Femur (tissue), 1 donor: ENCODE measurements around the gene ITCH.
"Not testable (repeated sequence)": the region's sequence is repeated elsewhere in the genome, so short reads cannot be mapped to it uniquely, and the experiment has no call there.

ENCODE experiments used
- DNase-seq: peaks from one replicate; pipeline ENCODE4 v3.0.0-alpha.2; 2017

ITCH gene

DNA sequence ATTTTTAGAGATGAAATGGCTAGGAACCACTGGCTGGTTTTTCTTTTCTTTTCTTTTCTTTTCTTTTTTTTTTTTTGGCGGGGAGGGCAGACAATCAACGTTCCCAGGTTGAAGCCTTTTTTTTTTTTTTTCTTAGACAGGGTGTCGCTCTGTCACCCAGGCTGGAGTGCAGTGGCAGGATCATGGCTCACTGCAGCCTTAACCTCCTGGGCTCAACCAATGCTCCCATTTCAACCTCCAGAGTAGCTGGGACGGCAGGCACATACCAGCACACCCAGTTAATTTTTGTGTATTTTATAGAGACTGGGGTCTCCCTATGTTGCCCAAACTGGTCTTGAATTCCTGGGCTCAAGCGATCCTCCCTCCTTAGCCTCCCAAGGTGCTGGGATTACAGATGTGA is 18.8 kb upstream of the ITCH start:
- no peak for DNase-seq

DNA sequence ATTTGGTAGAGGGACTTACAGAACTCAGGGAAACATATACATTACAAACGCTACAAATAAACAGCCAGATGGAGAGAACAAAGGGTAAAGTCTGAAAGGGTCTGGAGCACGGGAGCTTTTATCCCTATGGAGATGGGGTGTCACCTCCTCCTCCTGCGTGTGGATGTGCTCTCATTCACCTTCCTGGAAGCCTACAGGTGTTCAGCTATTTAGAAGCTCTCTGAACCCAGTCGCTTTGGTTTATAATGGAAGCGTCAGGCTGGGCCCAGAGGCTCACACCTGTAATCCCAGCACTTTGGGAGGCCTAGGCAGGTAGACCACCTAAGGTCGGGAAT is 17.7 kb upstream of the ITCH start:
- DNase-seq, result no peak

DNA sequence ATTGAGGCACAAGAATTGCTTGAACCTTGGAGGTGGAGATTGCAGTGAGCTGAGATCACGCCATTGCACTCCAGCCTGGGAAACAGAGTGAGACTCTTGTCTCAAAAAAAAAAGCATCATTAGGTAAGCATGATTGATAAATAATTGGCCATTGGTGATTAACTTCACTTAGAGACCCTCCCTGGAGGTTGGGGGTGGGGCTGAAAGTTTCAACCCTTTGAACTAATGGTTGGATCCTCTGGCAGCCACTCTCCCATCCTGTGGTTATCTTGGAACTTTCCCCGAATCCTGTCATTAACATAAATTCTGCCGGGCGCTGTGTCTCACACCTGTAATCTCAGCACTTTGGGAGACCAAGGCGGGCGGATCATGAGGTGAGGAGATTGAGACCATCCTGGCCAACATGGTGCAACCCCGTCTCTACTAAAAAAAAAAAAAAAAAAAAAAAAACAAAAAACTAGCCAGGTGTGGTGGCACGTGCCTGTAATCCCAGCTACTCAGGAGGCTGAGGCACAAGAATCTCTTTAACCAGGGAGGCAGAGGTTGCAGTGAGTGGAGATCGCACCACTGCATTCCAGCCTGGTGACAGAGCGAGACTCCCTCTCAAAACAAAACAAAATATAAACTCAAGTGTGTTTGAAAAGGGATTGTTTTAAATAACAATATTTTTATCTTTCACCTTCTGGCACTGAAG is 17.1 kb upstream of the ITCH start:
- DNase-seq, result not testable (repeated sequence)

DNA sequence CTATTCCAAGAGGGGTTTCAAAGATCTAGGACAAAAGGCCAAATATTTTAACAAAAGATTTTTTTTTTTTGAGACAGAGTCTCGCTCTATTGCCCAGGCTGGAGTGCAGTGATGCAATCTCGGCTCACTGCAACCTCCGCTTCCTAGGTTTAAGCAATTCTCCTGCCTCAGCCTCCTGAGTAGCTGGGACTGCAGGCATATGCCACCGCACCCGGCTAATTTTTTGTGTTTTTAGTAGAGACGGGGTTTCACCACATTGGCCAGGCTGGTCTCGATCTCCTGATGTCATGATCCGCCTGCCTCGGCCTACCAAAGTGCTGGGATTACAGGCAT is 16.6 kb upstream of the ITCH start:
- not testable (repeated sequence) for DNase-seq

DNA sequence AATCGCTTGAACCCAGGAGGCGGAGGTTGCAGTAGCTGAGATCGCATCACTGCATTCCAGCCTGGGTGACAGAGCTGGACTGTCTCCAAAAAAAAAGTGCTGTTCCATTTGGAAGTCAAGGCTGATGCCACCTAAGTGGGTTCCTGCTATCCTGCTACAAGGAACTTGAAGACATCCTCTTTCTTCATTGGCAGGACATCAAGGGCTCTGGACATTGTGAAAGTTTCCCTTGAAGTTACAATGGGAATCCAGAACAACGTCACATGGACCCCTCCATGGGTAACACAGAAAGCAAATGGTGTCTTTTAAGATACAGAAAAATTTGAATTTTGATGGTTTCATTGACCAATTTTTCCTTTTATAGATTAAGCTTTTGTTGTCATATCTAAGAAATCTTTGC is 15.5 kb upstream of the ITCH start:
- DNase-seq, result no peak

DNA sequence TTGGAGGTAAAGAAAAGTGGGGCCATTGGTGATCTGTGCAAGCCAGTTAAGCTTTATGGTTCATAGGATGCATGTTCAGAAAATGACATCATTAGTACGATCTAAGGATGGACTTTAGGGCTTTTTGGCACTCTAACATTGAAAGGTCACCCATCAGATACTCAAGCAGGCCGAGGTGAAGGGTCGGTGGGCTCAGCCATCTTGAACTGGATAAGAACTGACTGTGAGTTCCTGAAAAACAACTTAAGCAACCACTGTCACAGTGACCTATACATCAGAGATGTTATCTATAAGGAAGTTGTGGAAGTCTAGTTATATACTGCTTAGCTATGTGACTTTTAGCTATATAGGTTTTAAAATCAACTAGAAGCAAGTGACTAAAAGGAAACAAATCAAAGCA is 13.0 kb upstream of the ITCH start:
- no peak for DNase-seq

DNA sequence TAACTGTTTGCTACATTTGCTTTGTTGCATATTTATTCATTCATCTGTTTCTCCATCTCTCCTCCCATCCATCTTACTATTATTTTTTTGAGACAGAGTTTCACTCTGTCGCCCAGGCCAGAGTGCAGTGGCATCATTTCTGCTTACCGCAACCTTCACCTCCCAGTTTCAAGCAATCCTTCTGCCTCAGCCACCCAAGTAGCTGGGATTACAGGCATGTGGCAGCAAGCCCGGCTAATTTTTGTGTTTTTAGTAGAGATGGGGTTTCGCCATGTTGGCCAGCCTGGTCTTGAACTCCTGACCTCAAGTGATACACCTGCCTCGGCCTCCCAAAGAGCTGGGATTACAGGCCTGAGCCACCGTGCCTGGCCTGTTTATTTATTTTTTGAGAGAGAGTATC is 9.6 kb upstream of the ITCH start:
- not testable (repeated sequence) for DNase-seq

DNA sequence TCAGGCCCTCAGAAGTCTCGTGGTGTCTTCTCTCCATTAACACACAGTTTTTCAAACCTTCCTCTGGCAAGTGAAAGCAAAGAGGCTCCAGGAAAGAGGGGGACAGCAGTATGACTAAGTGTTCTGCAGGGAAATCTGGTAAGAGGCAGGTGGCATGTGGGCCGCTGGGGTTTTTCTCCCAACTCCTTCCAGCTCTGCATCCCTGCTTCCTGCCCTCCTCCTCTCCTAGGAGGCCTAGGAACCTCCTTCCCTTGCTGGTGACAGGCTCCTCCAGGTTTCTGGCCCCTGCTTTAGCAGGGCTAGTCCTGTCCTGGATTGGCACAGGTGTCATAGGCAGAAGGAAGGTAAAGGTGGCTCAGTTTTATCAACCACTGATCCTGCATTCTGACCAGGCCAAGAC is 7.6 kb upstream of the ITCH start:
- no peak for DNase-seq

DNA sequence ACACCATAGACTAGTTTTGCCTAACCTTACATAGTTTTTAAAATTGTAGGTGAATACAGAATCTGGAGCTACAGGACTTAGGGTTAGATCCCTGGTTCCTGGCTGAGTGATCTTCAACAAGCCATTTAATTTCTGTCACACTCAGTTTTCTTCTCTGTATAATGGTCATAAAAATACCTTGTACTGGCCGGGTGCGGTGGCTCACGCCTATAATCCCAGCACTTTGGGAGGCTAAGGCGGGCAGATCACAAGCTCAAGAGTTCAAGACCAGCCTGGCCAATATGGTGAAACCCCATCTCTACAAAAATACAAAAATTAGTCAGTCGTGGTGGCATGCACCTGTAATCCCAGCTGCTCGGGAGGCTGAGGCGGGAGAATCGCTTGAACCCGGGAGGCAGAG is 3.3 kb upstream of the ITCH start:
- not testable (repeated sequence) for DNase-seq

DNA sequence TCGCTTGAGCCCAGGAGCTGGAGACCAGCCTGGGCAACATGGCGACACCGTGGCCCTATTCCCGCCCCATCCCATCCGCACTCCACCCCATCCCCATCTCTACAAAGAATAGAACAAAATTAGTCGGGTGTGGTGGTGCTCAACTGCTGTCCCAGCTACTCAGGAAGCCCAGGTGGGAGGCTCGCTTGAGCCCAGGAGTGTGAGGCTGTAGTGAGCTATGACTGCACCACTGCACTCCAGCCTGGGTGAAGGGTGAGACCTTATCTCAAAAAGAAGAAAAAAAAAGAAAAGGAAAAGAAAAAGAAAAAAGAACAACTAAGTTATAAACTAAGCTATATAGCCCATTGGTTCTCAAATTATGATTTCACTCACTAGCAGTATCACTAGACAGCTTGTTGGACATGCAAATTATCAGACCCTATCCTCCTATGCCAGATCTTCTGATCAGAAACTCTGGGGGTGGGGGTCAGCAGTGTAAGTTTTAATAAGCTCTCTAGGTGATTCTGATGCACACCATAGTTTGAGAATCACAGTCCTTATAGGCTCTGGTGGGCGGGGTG is 491 bp upstream of the ITCH start:
- no peak for DNase-seq

DNA sequence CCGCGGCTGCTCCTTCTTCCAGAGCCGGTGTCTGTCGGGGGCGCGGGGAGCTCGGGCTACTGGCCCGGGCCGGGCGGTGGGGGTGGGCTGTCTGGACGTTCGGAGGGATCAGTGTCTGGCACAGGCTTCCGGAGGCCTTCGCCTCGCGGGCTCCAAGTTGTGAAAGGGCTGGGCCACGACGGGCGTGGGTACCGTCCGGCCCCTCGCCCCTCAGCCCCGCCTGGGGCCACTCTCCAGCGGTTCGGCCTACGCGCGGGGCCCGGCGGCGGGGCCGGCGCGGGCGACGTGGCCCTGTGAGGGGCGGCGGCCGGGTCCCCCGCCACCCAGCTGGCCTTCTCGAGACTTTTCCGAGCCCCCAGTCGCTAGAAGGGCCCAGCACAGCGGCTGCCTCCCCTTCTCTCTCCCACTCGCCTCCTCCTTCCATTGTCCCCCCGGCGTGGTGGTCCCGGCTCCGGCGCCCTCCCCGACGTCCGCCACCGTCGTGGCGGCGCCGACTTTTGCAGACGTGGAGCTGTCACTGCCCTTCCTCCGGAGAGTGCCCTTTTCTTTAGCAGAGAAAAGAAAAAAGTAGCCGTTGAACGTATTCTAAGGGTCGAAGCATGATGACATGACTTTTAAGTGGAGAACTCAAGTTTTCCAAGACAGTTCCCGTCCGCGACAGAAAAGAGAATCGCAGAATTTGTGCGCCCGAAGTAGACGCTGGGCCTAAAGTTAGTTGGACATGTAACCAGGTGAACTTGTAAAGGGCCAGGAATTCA is 571 bp downstream of the ITCH start:
- DNase-seq, result peak; percentile 74

DNA sequence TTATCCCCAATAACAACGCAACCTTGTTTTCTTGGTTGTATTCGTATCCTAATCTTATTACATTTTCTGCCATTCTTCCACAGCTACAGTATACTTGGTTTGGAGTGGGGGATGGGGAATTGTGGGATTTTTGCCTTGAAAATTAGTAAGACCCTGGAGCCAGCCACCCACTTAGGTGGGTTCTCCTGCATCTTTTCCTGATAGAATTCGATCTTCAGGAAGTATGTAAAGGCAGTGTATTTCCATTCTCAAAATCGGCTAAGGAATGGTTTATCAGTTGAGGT is 1.1 kb downstream of the ITCH start:
- DNase-seq, result no peak

DNA sequence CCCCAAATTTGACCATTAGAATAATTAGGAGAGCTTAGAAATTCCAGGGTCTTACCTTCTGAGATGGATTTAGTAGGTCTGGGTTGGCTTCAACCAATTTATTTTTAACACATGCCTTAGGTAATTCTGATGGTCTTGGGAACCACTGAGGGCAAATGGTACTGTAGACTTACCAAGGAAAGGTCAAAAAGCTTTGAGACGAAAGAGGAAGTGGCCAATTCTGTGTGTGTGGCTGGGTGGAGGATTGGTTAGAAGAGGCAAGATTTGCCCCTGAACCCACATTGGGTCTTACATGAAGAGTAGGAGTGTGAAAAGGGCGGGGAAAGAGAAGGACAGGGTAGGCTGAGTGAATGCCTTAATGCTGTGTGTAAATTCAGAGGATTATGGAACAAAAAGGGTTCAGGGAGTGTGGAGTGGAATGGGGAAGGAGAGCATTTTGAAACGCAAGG is 2.7 kb downstream of the ITCH start:
- DNase-seq, result no peak

DNA sequence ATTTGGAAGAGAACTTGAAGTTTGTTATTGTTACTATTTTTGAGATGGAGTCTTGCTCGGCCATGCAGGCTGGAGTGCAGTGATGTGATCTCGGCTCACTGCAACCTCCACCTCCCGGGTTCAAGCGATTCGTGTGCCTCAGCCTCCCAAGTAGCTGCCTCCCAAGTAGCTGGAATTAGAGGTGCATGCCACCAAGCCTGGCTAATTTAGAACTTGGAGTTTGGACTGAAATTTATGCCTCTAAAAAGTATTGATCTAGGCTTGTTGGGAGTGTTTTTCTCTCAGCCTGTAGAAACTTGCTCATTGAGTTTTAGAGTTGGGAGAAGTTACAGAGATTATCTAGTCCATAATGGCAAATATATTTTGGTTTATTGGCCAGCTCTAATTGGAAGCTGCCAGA is 4.1 kb downstream of the ITCH start:
- DNase-seq, result no peak

DNA sequence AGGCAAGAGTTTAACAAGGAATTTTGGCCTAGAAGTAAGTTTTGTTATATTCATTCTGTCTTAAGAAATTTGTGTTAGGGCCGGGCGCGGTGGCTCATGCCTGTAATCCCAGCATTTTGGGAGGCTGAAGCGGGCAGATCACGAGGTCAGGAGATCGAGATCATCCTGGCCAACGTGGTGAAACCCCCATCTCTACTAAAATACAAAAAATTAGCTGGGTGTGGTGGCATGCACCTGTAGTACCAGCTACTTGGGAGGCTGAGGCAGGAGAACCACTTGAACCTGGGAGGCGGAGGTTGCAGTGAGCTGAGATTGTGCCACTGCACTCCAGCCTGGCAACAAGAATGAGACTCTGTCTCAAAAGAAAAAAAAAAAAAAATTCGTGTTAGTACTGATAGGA is 4.8 kb downstream of the ITCH start:
- not testable (repeated sequence) for DNase-seq

DNA sequence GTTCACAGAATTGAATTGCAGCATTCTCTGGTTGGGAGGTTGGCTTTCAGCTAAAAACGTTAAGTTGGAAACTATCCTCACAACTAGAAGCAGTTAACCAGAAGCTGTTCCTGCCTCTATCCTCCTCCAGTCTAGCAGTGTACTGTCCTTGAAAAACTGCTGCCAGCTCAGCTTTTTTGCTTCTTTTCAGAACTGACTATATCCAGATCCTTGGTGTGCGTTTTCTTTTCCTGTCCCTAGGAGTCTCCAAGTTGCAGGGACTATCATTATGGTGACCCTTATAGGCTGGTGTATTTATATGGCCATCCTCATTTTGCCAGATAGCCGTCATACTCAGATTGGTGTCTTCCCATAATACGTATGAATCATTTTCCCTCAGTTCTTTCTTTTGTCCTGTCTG is 5.5 kb downstream of the ITCH start:
- peak; percentile 23 for DNase-seq

DNA sequence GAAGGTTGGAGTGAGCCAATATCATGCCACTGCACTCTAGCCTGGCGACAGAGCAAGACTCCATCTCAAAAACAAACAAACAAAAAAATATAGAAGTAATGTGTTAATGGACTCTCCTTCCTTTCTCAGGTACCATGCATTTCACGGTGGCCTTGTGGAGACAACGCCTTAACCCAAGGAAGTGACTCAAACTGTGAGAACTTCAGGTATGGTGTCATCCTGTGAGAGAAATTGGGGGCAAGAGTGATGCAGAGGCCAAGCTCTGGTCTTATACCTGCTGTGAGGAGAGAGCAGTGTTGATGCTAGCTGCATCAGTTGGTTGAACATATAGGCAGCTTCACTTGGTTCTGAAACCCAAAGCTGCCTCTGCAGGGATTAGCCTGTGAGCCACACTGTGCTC is 6.2 kb downstream of the ITCH start:
- DNase-seq, result no peak

DNA sequence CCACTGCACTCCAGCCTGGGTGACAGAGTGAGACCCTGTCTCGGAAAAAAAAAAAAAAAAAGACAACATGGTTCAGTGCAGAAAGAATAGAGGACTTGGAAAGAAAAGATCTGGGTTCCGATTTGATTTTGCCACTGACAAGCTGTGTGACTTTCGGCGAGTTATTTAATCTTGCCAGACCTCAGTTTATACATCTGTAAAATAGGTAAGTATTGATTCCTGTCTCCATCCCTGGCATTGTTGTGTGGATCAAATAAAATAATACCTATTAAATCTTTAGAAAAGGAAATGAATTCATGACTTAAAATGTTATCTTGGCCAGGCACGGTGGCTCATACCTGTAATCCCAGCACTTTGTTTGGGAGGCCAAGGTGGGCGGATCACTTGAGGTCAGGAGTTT is 7.0 kb downstream of the ITCH start:
- no peak for DNase-seq

DNA sequence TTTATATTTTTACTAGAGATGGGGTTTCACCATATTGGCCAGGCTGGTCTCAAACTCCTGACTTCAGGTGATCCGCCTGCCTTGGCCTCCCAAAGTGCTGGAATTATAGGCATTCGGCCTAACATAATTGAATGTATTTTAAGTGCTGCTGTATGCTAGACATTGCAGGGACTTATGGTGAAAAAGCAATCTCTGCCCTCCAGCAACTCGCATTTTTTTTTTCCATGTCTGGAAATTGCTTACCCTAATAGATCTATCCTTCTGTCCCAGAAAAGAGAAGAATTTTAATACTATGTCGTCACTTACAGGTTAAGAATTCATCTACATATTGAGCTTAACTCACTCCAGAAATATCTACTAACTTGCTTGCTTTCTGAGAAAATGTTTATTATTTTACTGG is 10.4 kb downstream of the ITCH start:
- no peak for DNase-seq

DNA sequence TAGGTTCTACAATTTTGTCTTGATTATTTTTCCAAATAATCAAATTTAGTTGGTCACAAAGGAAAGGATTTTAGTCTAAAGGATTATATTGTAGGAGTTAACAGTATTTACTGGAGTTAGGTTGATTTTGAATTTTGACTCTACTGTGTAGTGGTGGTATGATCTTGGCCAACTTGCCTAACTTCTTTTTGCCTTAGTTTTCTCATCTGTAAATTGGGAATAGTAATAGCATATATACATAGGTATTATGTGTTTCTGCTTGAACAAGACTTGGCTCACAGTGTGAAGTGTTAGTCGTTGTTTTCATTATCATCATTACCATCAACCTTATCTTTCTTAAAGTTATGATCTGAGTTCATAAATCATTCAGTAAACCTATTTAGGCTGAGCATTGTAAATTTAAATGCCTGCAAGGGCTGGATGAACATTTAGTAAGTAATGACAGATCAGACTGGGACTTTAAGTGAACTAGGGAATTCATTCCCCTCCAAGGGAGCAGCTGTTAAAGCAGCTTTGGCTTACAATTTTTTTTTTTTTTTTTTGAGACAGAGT is 11.2 kb downstream of the ITCH start:
- DNase-seq, result no peak

DNA sequence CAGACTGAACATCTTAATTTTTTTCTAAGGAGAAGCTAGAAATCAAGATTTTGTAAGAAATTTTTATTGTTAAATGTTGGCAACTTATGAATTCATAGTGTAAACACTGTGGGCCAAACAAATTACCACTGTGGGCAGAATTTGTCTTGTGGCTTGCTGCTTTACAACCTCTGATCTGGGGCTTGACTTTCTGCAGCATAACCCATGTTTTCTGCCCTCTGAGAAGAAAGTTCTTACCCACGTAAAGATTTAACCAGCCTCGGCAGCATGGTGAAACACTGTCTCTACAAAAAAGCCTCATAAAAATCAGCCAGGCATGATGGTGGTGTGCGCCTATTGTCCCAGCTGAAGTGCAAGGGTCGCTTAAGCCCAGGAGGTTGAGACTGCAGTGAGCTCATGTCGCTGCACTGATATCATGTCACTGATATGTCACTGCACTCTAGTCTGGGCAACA is 12.9 kb downstream of the ITCH start:
- no peak for DNase-seq

DNA sequence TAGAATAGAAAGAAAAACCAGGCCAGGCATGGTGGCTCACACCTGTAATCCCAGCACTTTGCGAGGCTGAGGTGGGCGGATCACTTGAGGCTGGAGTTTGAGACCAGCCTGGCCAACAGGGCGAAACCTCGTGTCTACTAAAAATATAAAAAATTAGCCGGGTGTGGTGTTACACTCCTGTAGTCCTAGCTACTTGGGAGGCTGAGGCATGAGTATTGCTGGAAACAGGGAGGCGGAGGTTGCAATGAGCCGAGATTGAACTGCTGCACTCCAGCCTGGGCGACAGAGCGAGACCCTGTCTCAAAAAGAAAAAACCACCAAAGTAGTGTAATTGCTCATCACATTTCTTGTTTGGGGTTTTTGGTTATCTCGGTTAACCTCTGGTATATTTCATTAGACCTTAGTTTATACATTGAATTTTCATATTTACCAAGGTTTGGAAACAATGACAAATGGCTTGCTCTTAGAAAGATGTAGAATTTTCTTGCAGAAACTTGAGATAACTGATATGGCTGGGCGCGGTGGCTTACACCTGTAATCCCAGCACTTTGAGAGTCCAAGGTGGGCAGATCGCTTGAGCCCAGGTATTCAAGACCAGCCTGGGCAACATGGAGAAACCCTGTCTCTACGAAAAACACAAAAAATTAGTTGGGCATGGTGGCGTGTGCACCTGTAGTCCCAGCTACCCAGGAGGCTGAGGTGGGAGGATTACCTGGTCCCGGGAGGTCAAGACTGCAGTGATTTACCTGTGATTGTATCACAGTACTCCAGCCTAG is 14.2 kb downstream of the ITCH start:
- no peak for DNase-seq

DNA sequence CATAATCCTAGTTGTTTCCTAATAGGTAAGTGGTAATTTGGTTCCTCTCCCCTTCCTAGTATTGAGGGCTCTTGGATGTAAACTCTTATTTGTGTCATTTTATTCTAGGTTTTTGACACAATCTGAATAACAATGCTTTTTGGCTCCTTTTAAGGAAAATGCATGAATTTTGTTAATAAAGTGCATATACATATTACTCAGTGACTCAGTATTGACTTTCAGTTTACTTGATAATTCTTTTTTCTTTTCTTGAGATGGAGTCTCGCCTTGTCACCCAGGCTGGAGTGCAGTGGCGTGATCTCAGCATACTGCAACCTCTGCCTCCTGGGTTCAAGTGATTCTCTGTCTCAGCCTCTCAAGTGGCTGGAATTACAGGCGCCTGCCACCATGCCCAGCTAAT is 19.1 kb downstream of the ITCH start:
- no peak for DNase-seq
